ENCODE results near the gene CDK9.

- no peak for TF ChIP-seq EZH2 (IDR thresholded peaks at IDR 0.05; ENCODE audit: low read length)
- TF ChIP-seq CTCF (optimal IDR thresholded peaks at IDR 0.05 in 1 of 3, IDR thresholded peaks at IDR 0.05 in 1 of 3, conservative IDR thresholded peaks at IDR 0.05 in 1 of 3; ENCODE audit: extremely low read depth in 1 of 3, insufficient read depth in 2 of 3, low read length in 3 of 3) = no peak
Measured at GRCh38 chr9:127753148-127753547, 32.7 kb upstream of the CDK9 start.
